Suppressor macrophage treated with lipopolysaccharide for 4 hours (primary cell): ENCODE results near the gene KIF26A.
"Not testable (repeated sequence)": the region's sequence is repeated elsewhere in the genome, so short reads cannot be mapped to it uniquely, and the experiment has no call there.

Experiments
- DNase-seq: peaks from one replicate; pipeline ENCODE4 v3.0.0-alpha.2; 2020

Gene KIF26A

DNA sequence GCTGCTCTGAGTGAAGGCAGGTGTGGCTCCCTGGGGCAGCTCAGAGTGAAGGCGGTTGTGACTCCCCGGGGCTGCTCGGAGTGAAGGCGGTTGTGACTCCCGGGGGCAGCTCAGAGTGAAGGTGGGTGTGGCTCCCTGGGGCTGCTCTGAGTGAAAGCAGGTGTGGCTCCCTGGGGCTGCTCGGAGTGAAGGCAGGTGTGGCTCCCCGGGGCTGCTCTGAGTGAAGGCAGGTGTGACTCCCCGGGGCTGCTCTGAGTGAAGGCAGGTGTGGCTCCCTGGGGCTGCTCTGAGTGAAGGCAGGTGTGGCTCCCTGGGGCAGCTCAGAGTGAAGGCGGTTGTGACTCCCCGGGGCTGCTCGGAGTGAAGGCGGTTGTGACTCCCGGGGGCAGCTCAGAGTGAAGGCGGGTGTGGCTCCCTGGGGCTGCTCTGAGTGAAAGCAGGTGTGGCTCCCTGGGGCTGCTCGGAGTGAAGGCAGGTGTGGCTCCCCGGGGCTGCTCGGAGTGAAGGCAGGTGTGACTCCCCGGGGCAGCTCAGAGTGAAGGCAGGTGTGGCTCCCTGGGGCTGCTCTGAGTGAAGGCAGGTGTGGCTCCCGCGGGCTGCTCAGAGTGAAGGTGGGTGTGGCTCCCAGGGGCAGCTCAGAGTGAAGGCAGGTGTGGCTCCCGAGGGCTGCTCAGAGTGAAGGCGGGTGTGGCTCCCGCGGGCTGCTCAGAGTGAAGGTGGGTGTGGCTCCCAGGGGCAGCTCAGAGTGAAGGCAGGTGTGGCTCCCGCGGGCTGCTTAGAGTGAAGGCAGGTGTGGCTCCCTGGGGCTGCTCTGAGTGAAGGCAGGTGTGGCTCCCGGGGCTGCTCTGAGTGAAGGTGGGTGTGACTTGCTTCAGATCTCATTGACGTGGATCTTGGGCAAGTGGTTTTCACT, 87.1 kb downstream of the KIF26A start:
- DNase-seq = not testable (repeated sequence)

DNA sequence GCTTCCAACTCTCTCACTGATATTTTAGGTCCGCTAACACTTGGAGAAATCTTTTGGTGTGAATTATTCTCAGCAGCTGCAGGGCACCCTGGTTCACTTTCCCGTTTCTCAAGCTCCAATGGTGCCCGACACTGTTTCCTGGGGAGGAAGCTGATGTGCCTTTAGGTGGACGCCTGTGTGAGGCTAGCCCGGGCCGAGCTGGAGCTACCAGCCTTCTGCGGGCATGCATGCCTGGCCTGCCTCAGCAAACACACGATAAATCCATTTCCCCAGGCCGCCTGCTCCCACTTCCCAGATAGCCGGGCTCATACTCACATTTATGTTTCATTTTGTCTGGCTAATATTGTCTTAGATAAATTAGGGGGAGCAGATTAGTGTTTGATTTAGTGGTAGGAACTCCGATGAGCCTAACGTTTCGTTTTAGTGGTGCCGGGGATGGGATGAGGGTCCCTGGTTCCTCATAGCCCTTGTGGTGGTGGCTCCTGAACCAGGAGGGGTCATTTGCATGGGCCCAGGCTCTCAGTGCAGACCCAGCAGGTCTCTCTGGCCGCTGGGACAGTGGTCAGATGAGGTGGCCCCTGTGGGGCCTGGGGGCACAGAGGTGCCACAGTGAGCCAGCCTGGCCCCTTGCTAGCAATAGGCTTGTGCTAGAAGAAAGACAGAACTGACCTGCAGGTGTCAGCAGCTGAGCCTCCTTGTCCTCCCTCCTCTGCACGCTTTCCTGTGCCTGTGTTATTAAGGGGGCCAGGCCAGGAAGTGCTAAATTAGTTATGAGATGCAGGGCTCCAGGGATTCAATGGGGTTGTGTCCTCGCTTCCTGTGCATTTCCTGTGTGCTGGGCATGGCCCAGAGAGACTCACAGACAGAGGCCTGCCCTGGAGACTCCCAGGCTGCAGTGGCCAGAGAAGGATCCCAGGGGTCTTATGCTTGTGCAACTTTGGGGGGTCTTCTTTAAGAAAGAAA, 88.3 kb downstream of the KIF26A start:
- DNase-seq = no peak

DNA sequence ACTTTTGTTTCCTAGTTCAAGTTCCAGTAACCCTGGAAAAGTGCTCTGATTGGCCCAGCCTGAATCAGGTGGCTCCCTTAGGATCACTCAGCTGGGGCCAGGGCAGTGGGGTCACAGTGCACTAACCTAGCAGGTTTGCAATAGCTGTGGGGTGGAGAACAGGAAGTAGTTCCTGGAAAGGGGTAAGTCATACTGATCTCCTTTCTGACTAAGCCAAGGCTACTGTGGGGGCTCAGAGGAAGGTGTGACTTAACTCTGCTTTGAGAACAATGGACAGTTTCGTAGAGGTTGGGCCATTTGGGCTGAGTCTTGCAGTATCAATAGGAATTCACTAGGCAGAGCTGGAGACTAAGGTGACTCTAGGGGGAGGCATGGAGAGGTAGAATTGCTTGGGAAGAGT, 89.4 kb downstream of the KIF26A start:
- DNase-seq = no peak

DNA sequence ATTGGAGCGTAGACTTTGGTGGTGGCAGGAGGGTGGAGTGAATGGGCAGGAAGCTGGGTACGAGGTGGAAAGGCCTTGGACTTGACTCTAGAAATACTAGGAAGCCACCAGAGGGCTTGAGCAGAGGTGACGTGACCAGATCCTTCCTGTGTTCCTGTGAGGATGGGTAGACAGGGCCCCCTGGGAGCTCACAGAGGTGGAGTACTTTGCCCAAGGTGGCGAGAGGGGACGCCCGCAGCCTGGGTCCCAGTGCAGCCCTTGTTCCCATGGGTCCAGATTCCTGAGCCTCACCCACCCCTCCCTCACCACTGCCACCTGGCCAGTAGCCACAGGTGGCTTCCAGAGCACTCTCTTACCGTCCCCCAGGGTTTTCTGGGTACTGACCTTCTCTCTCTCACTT, 89.8 kb downstream of the KIF26A start:
- DNase-seq = no peak

DNA sequence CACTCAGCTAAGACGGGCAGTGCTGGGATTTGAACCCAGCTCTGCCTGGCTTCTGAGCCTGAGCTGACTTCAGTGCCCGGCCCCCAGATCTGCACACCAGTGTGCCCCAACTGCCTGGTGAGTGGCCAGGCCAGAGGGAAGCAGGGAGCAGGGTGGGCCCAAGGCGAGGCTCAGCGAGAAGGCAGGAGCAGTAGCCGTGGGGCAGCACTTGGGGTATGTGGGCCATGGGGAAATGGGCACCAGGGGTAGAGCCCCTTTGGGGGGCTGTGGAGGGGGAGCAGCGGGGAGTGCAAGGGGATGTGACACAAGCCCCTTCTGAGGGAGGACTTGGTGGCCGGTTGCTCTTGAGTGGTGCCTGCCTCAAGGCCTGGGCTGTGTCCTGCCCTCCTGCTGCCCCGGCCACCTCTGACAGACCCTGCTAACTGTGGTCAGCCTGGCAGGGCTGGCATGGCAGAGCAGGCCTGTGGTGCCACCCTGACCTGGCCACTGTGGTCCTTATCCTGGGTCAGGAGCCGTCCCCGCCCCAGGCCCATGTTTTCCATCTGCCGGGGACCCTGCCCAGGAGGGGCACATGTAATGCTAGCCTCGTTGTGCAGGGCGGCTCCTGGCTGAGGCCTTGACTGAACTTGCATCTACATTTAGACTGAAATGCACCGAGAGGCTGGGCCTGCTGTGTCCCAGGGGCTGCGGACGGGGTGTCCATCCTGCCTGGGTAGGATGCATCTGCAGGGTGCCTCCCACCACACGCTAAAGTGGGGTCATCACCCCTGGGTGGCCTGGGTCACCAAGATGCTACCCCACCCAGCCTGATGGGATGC, 90.5 kb downstream of the KIF26A start:
- DNase-seq = no peak

DNA sequence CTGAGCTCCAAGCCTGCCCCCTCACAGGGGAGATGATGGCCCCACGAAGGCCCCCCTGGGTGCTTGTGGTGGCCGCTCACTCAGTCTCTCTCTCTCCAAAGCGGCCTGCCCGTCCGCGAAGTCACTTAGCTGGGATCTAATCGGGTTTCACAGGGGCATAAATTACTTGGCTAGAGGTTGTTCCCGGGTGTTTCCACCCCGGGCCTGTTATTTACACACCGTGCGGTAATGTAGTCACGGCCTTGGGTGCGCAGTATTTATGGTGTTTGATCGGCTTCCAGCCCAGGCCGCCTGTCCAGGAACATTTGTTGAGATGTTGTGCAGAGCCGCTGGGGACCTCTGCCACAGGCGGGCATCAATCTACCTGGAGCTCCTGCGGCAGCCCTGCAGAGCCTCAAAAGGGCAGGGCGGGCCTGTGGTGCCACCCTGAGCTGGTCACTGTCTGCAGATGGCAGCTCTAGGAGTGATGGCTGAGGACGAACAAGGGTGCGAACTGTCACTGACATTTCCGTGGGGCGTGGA, 91.2 kb downstream of the KIF26A start:
- no peak for DNase-seq

DNA sequence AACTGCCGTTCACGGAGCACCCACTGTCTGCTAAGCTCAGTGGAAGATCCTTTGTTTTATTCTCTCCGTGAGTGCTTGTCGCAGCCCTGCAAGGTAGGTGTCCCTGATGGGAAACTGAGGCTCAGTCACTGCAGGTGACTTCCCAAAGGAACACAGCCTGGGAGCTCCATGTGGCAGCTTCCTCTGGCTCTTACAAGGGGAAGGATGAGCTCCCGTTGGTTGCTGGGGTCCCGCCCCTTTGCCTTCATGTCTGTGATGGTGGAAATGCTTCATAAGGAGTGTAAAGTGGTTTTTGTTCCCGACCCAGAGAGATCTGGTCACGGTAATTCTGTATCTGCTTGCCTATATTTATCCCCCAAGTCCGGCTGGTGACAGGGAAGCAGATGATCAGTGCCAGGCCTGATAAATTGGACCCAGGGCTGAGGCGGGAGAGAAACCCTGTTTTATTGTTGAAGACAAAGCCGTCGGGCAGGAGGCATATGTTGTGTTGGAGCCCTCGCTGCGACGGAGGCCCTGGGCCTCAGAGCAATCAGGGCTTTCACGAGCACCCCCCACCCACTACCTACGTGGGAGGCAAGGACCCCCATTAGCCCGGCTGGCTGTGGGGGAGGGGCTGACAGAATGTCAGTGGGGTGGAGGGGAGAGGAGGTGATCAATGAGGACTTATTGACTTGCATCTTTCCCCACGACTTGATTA, 91.9 kb downstream of the KIF26A start:
- DNase-seq = no peak
